Stomach (tissue), 4 donors: ENCODE data around the gene RNH1.

Experiments used
- POLR2AphosphoS5 ChIP-seq, 3 donors: sonication (generic); formaldehyde crosslinking; IDR thresholded peaks; one replicate each; pipeline ENCODE4 v1.6.1; 2016; ENCODE audit warnings: antibody characterized with exemption in 3 of 3
- TF ChIP-seq, protein P1 (sequence below), 7 experiments: fragments of 450-650 bp in 4 of 7; fragments of 200-600 bp in 3 of 7; sonication (generic) in 3 of 7; IDR thresholded peaks; one replicate each; pipeline ENCODE4 v1.5.1; 2016 to 2019; ENCODE audit warnings: antibody characterized with exemption in 7 of 7, control low read depth in 2 of 7, mild to moderate bottlenecking in 1 of 7

DNA sequence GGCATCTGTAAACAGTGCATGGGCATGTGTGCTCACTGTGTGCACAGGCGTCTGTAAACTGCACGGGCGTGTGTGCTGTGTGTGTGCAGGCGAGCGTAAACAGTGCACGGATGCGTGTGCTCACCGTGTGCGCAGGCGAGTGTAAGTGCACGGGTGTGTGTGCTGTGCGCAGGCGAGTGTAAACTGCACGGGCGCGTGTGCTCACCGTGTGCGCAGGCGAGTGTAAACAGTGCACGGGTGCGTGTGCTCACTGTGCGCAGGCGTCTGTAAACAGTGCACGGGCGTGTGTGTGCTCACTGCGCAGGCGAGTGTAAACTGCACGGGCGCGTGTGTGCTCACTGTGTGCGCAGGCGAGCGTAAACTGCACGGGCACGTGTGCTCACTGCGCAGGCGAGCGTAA lies 22.4 kb downstream of the RNH1 start:
- TF ChIP-seq, protein P1, sequence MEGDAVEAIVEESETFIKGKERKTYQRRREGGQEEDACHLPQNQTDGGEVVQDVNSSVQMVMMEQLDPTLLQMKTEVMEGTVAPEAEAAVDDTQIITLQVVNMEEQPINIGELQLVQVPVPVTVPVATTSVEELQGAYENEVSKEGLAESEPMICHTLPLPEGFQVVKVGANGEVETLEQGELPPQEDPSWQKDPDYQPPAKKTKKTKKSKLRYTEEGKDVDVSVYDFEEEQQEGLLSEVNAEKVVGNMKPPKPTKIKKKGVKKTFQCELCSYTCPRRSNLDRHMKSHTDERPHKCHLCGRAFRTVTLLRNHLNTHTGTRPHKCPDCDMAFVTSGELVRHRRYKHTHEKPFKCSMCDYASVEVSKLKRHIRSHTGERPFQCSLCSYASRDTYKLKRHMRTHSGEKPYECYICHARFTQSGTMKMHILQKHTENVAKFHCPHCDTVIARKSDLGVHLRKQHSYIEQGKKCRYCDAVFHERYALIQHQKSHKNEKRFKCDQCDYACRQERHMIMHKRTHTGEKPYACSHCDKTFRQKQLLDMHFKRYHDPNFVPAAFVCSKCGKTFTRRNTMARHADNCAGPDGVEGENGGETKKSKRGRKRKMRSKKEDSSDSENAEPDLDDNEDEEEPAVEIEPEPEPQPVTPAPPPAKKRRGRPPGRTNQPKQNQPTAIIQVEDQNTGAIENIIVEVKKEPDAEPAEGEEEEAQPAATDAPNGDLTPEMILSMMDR (IDR thresholded peaks at IDR 0.05) = no peak
- no peak for TF ChIP-seq POLR2AphosphoS5 (IDR thresholded peaks at IDR 0.05)
